DND-41 (cell line): ENCODE data around the gene SNX13.

ENCODE experiments used
- ATAC-seq: fragments of 200-7000 bp; cut with Tn5 transposase; 3 replicates; pipeline ENCODE4 v1.9.1; 2021; ENCODE audit warnings: low read depth; ENCODE audit not compliant: insufficient read depth
- DNase-seq: peaks from one replicate; pipeline ENCODE4 v3.0.0-alpha.2; 2020
- H2AFZ ChIP-seq: 2 replicates; pipeline ENCODE4 v1.6.0; 2012; ENCODE audit warnings: low read depth, low read length
- H3K27ac ChIP-seq: 2 replicates; pipeline ENCODE4 v1.5.1; 2012; ENCODE audit warnings: low read length, inconsistent platforms
- H3K27me3 ChIP-seq: fragments of 200-600 bp; sonication (generic); 2 replicates; pipeline ENCODE4 v1.6.0; 2012; ENCODE audit warnings: low read length, mild to moderate bottlenecking, inconsistent platforms; ENCODE audit not compliant: insufficient read depth, poor library complexity
- H3K36me3 ChIP-seq: 2 replicates; pipeline ENCODE4 v1.5.1; 2012; ENCODE audit warnings: low read length, inconsistent platforms; ENCODE audit not compliant: insufficient read depth
- H3K4me1 ChIP-seq: 2 replicates; pipeline ENCODE4 v1.5.1; 2012; ENCODE audit warnings: mild to moderate bottlenecking, low read length; ENCODE audit not compliant: insufficient read depth
- H3K4me2 ChIP-seq: 2 replicates; pipeline ENCODE4 v1.6.0; 2012; ENCODE audit warnings: mild to moderate bottlenecking, moderate library complexity, low read length, inconsistent platforms; ENCODE audit not compliant: insufficient read depth
- H3K4me3 ChIP-seq, 2 experiments: fragments of 200-600 bp in 1 of 2; shearing (Covaris generic) in 1 of 2; 2 replicates each; pipeline ENCODE4 v1.5.1; 2012 to 2016; ENCODE audit warnings: inconsistent platforms in 2 of 2, low read length in 2 of 2, mild to moderate bottlenecking in 2 of 2, low read depth in 1 of 2, moderate library complexity in 1 of 2
- H3K79me2 ChIP-seq: 2 replicates; pipeline ENCODE4 v1.6.0; 2012; ENCODE audit warnings: low read length, inconsistent platforms; ENCODE audit not compliant: insufficient read depth
- H3K9ac ChIP-seq: 2 replicates; pipeline ENCODE4 v1.6.0; 2012; ENCODE audit warnings: low read depth, mild to moderate bottlenecking, inconsistent platforms, low read length, moderate library complexity
- H3K9me3 ChIP-seq: 2 replicates; pipeline ENCODE4 v1.5.1; 2012; ENCODE audit warnings: low read length, moderate library complexity, mild to moderate bottlenecking, inconsistent platforms; ENCODE audit not compliant: insufficient read depth, severe bottlenecking
- H4K20me1 ChIP-seq: 2 replicates; pipeline ENCODE4 v1.6.0; 2012; ENCODE audit warnings: low read length; ENCODE audit not compliant: insufficient read depth
- EZH2 ChIP-seq: IDR thresholded peaks from 3 replicates; pipeline ENCODE4 v1.6.1; 2012; ENCODE audit warnings: borderline replicate concordance, low read depth, mild to moderate bottlenecking, moderate library complexity, low read length, inconsistent platforms; ENCODE audit not compliant: severe bottlenecking
- TF ChIP-seq, protein P1 (sequence below): IDR thresholded peaks from 2 replicates; pipeline ENCODE4 v1.5.1; 2012; ENCODE audit warnings: borderline replicate concordance, low read length, moderate library complexity, mild to moderate bottlenecking; ENCODE audit not compliant: poor library complexity, severe bottlenecking; ENCODE audit errors: extremely low read depth

SNX13 gene

DNA sequence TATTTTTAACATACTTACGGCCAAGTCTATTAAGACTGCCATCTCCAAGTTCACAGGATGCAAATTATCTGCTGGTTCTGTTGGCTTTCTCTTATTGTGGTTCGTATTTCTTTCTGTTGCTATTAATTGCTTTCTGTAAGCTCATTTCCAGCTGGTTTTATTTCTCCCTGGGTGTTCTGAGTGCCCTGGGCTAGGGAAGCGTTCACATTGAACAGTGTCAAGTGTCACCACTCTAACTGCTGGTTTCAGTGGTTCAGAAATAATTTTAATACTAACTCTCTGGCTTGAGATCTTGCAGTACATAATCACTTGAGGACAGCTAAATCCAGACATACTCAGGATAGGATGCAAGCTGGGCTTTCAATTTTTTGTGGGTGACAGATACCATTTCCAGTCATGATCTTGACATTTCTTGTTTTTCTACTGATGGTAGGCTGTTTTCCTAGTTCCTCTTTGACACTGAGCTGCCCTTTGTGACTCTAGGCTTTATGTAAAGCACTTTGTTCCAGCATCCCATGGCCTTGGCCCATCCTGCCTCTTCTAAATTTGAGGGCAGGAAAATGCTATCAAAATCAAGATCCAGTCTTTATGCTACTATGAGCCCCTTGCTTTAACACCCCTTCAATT lies 117.6 kb downstream of the SNX13 start:
- Histone ChIP-seq H3K27ac (no peak overlapping the region), H4K20me1 (no peaks in the 10 kb centered on the region), H3K79me2 (no peaks in the 10 kb centered on the region), H3K9ac (no peak overlapping the region), H2AFZ (no peak overlapping the region), H3K4me1 (no peaks in the 10 kb centered on the region), H3K9me3 (no peaks in the 10 kb centered on the region), H3K4me2 (no peak overlapping the region), H3K4me3 (no peak overlapping the region), H3K36me3 (peaks cover 9% of the 10 kb centered on the region; the same call in 1 of the 2 replicates), H3K27me3 (no peaks in the 10 kb centered on the region)
- no peak for TF ChIP-seq EZH2
- TF ChIP-seq, protein P1, sequence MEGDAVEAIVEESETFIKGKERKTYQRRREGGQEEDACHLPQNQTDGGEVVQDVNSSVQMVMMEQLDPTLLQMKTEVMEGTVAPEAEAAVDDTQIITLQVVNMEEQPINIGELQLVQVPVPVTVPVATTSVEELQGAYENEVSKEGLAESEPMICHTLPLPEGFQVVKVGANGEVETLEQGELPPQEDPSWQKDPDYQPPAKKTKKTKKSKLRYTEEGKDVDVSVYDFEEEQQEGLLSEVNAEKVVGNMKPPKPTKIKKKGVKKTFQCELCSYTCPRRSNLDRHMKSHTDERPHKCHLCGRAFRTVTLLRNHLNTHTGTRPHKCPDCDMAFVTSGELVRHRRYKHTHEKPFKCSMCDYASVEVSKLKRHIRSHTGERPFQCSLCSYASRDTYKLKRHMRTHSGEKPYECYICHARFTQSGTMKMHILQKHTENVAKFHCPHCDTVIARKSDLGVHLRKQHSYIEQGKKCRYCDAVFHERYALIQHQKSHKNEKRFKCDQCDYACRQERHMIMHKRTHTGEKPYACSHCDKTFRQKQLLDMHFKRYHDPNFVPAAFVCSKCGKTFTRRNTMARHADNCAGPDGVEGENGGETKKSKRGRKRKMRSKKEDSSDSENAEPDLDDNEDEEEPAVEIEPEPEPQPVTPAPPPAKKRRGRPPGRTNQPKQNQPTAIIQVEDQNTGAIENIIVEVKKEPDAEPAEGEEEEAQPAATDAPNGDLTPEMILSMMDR, result no peak
- DNase-seq (no peak), ATAC-seq (no peak)

DNA sequence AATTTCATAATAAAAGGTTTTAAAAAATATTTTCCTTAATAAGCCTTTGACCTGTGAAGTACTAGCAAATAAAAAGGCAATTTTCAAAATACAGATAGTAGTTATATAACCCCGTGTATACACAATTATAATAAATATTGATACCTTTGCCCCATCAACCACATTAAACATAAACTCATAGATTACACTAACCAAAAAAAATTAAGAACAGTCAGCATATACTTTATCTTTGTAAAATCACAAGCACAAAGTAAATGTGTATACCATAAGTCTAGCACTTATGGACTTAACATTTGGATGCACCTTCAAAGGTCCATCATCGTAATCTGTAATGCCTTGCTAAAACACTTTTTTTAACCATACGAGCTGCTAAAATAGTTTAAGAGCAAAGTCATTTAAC lies 123.4 kb downstream of the SNX13 start:
- Histone ChIP-seq H3K9ac (no peak overlapping the region), H3K9me3 (no peaks in the 10 kb centered on the region), H3K36me3 (peaks cover 23% of the 10 kb centered on the region; the same call in 1 of the 2 replicates), H4K20me1 (no peaks in the 10 kb centered on the region), H3K27ac (no peak overlapping the region), H3K27me3 (no peaks in the 10 kb centered on the region), H3K4me2 (no peak overlapping the region), H2AFZ (no peak overlapping the region), H3K4me3 (no peak overlapping the region), H3K4me1 (no peaks in the 10 kb centered on the region), H3K79me2 (no peaks in the 10 kb centered on the region)
- ATAC-seq (no peak), DNase-seq (no peak)
- TF ChIP-seq, protein P1, result no peak
- no peak for TF ChIP-seq EZH2

DNA sequence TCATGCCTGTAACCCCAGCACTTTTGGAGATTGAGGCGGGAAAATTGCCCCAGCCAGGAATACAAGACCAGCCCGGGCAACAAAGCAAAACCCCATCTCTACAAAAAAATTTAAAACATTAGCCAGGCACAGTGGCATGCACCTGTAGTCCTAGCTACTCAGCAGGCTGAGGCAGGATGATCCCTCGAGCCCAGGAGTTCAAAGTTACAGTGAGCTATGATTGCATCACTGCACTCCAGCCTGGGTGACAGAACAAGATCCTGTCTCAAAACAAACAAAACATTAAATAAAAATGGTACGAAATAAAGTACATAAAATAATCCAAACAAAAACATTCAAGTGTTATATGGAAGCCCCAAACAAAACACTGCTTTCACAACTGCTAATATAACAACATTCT lies 125.0 kb downstream of the SNX13 start:
- no peak for ATAC-seq
- no peak overlapping the region for H3K4me2 ChIP-seq
- no peaks in the 10 kb centered on the region for H3K4me1 ChIP-seq
- H3K79me2 ChIP-seq, result no peaks in the 10 kb centered on the region
- no peaks in the 10 kb centered on the region for H3K9me3 ChIP-seq
- no peak overlapping the region for H3K27ac ChIP-seq
- DNase-seq, result no peak
- no peaks in the 10 kb centered on the region for H4K20me1 ChIP-seq
- H3K36me3 ChIP-seq, result peaks cover 15% of the 10 kb centered on the region; the same call in 1 of the 2 replicates
- no peak overlapping the region for H2AFZ ChIP-seq
- TF ChIP-seq, protein P1, result no peak
- TF ChIP-seq EZH2, result no peak
- H3K4me3 ChIP-seq, result no peak overlapping the region
- no peaks in the 10 kb centered on the region for H3K27me3 ChIP-seq
- H3K9ac ChIP-seq, result no peak overlapping the region
